HG03066 (cell line): ENCODE results near the gene CLCN3.
"Not testable (repeated sequence)": the region's sequence is repeated elsewhere in the genome, so short reads cannot be mapped to it uniquely, and the experiment has no call there.

ENCODE experiments used
- ATAC-seq: cut with Tn5 transposase; IDR thresholded peaks from one replicate; pipeline ENCODE4 v1.9.1; 2021; ENCODE audit warnings: low read depth; ENCODE audit not compliant: unreplicated experiment

CLCN3 gene

GRCh38 chr4:169619958-169620879 is at the start of gene CLCN3:
CLCN3 (plus strand) TSS chr4:169620578; CDS start chr4:169635929, 15,351 bp downstream.
- peak; percentile 90 for ATAC-seq

DNA sequence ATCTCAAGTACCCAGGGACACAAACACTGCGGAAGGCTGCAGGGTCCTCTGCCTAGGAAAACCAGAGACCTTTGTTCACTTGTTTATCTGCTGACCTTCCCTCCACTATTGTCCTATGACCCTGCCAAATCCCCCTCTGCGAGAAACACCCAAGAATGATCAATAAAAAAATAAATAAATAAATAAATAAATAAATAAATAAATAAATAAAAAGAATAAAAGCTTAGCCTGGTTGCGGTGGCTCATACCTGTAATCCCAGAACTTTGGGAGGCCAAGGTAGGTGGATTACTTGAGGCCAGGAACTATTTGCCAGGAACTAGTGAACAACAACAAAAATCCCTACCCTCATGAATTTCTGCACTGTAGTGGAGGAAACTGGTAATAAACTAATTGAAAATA is 49.4 kb upstream of the CLCN3 start:
- not testable (repeated sequence) for ATAC-seq

GRCh38 chr4:169571435-169571834 is 48.9 kb upstream of the CLCN3 start:
- ATAC-seq: no peak

- ATAC-seq: no peak
Observed at GRCh38 chr4:169573889-169574288, 46.5 kb upstream of the CLCN3 start.

- ATAC-seq: peak; percentile 80
Observed at GRCh38 chr4:169582203-169582602, 38.2 kb upstream of the CLCN3 start.

DNA sequence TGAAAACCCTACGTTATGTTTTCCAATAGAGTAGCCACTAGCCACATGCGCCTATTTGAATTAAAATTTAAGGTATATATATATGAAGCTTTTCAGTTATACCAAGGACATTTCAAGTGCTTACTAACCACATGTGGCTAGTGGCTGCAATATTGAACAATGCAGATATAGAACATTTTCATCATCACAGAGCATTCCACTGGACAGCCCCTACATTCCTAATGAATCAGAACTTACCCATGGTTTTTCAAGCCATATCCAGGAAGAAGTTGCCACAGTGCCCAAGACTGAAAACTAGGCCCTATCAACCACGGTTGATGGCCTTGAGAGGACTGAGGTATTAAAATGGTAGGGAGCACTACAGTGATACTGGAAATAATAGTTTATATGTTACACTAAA is 37.7 kb upstream of the CLCN3 start:
- no peak for ATAC-seq

GRCh38 chr4:169583563-169583962 is 36.8 kb upstream of the CLCN3 start:
- ATAC-seq: no peak

DNA sequence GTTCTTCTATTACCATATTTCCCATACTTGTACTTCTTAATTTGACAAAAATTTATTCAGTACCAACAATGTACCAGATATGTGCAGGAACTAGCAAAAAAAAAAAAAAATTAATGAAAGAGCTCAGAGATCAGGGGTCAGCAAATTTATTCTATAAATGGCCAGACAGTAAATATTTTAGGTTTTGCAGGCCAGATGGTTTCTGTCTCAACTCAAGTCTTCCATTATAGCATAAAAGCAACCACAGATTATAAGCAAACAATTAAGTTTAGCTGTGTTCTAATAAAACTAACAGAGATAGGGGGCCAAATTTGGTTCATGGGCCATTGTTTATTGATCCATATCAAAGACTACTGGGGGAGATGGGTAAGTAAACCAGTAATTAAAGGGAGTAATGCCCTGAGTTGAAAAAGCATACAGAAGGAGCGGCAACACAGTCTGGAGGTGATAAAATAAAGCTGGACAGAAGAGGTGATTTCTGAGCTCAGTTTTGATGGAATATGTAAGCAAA is 27.3 kb upstream of the CLCN3 start:
- no peak for ATAC-seq

DNA sequence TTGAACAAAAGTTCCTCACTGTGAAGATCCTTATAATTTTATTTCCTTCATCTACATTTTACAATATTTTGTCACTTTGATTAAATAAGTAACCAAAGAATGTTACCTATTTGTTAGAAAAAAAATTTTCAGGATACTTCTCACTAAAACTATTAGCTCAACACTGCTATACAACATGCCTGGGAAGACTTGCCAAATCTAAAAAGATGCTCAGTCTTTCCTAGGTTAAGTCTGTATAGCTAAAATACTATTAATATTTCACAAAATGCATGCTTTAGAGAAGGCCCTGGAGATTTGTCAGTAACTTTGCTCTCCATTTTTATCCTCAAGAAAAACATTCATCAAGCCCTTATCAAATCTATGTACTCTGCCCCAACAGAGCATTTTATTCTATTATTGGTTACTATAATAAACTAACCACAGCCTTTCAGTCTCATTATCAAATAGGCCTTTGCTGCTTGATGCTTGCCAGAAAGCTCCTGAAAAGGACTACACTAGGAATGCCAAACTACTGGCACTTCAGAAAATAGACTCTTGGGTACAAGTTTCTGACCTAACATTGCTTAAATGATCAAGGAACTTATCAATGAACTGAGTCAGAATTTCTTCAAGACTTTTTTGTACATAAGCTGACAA is 25.7 kb upstream of the CLCN3 start:
- no peak for ATAC-seq

GRCh38 chr4:169601016-169601771 is 19.2 kb upstream of the CLCN3 start:
- peak; percentile 51 for ATAC-seq

DNA sequence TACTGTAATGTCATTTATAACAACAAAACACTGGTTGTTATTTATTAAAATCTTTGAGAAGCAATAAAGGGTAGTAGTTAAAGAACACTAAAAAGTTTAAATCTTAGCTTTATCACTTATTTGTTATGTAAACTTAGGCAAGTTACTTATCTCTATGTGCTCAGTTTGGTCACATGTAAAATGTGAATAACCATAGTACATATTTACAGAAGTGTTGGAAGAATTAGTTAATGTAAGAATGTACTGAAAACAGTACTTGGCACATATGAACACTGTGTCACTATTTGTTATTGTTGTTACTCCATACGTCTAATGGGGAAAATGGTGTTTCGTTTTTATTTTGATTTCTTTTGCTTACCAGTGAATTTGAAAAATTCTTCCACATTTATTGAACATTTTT is 17.1 kb upstream of the CLCN3 start:
- no peak for ATAC-seq

- peak; percentile 66 for ATAC-seq
Observed at GRCh38 chr4:169604131-169604900, 16.1 kb upstream of the CLCN3 start.

DNA sequence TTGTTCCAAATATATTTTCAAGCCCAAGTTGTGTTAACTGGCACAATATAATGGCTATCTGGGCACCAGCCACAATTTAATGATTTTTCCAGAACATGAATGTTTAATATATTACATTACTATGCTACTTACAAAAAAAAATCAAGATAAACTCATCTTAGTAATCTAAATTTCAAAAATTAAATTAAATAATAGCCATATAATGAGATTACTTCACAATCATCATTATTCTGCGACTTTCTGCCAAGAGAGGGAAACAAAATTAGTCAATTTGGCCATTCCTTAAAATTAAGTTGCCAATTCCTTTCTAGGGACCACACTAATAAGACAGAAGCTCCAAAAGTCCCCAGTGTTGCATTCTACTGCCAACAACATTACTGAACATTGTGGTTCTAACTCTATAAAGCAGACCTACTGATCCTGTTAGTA is 15.5 kb upstream of the CLCN3 start:
- ATAC-seq: no peak

- no peak for ATAC-seq
Observed at GRCh38 chr4:169611157-169611556, 9.2 kb upstream of the CLCN3 start.

GRCh38 chr4:169611991-169612870 is 8.1 kb upstream of the CLCN3 start, which contains the start of gene NEK1:
NEK1 (minus strand) TSS chr4:169612583; CDS start chr4:169602630, 9,953 bp downstream.
- ATAC-seq: peak; percentile 91

GRCh38 chr4:169612871-169613859 is 7.2 kb upstream of the CLCN3 start:
- ATAC-seq: peak; percentile 46

DNA sequence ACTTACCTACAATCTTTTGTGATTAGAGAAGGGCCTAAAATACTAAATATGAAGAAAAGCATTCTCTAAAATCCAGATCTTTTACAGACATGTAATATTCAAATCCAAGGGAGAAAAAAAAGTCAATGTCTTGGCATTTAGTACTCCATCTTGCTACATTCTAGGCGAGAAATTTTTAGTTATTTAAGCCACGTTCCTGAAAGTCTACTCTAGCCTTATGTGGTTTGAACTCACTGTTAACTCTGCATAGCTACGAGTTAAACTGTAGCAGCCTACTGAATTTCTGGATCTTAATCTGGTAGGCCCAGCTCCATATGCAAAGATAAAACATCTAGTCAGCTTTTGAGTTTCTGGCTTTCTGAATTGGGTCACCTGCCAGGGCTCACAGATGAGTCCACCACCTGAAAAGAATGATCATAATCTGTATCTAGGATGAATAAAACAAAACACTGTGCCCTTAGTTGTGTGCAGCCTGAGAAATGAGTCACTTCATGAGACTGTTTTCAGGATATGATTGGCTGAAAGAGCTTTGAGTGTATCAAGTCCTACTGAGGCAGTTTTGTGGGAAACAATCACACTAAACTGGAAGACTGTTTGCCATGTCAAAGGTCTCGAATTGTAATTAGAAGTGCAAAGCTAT is 4.8 kb upstream of the CLCN3 start:
- no peak for ATAC-seq
